Measurements from ENCODE around the gene SIPA1L3.
"Not testable (repeated sequence)": the region's sequence is repeated elsewhere in the genome, so short reads cannot be mapped to it uniquely, and the experiment has no call there.

The SIPA1L3 gene

GRCh38 chr19:38071054-38071453 is 164.0 kb downstream of the SIPA1L3 start:
- H3K27ac ChIP-seq (ENCODE audit: extremely low read depth, low read depth, low read length); H3K4me1 ChIP-seq (ENCODE audit: control insufficient read depth, insufficient read depth, low read length); H3K9me3 ChIP-seq (ENCODE audit: control insufficient read depth, insufficient read depth, low read depth, low read length); POLR2A ChIA-PET; H3K4me3 ChIP-seq (ENCODE audit: low read depth, low read length); H3K36me3 ChIP-seq (ENCODE audit: control insufficient read depth in 2 of 2, insufficient read depth in 1 of 2, low read length in 2 of 2): not testable (repeated sequence)
- CTCF ChIA-PET = interaction anchor here (0.6 kb wide), 1 partner anchor 9 kb away, joined by 3 read pairs; no protein-coding TSS in a partner anchor
- peak; percentile 2 for TF ChIP-seq ZBTB26 (tag by site-specific recombination; optimal IDR thresholded peaks at IDR 0.05)

GRCh38 chr19:38071647-38072046 is 164.6 kb downstream of the SIPA1L3 start:
- H3K27ac ChIP-seq (ENCODE audit: extremely low read depth, low read depth, low read length) = no peak overlapping the region
- H3K4me1 ChIP-seq (ENCODE audit: control insufficient read depth, insufficient read depth, low read length) = no peaks in the 10 kb centered on the region
- CTCF ChIA-PET = interaction anchor here (0.6 kb wide), 1 partner anchor 155 kb away, joined by 4 read pairs; no protein-coding TSS in a partner anchor
- TF ChIP-seq ZNF664 (tag by site-specific recombination; IDR thresholded peaks at IDR 0.05) (peak; percentile 36; the same call in 1 of the 2 replicates), FEZF1 (tag by site-specific recombination; IDR thresholded peaks at IDR 0.05) (no peak), ZBTB26 (tag by site-specific recombination; optimal IDR thresholded peaks at IDR 0.05) (peak; percentile 3), ZNF394 (tag by site-specific recombination; IDR thresholded peaks at IDR 0.05; ENCODE audit: borderline replicate concordance) (no peak), SETDB1 (IDR thresholded peaks at IDR 0.05; ENCODE audit: insufficient read length, low read length) (no peak)
- H3K9me3 ChIP-seq (ENCODE audit: control insufficient read depth, insufficient read depth, low read depth, low read length) = peaks cover 2% of the 10 kb centered on the region
- peaks cover 0 to 6% of the 10 kb centered on the region in 2 experiments; a peak in 1 of 3 replicates for H3K36me3 ChIP-seq (ENCODE audit: control insufficient read depth in 2 of 2, insufficient read depth in 1 of 2, low read length in 2 of 2)
- POLR2A ChIA-PET = no interaction called here
- no peak overlapping the region for H3K4me3 ChIP-seq (ENCODE audit: low read depth, low read length)

- Histone ChIP-seq H3K9me3 (ENCODE audit: control insufficient read depth, insufficient read depth, low read depth, low read length) (peaks cover 5% of the 10 kb centered on the region), H3K4me1 (ENCODE audit: control insufficient read depth, insufficient read depth, low read length) (no peaks in the 10 kb centered on the region), H3K36me3 (ENCODE audit: control insufficient read depth in 2 of 2, insufficient read depth in 1 of 2, low read length in 2 of 2) (peaks cover 0 to 3% of the 10 kb centered on the region in 2 experiments; a peak in 1 of 3 replicates), H3K27ac (ENCODE audit: extremely low read depth, low read depth, low read length) (no peak overlapping the region), H3K4me3 (ENCODE audit: low read depth, low read length) (no peak overlapping the region)
- POLR2A ChIA-PET = no interaction called here
- CTCF ChIA-PET = interaction anchor here (0.9 kb wide), 2 partner anchors 12 to 330 kb away, joined by 3 to 5 read pairs; partner anchors contain the start of gene FAM98C
- TF ChIP-seq ZNF26 (tag by site-specific recombination; IDR thresholded peaks at IDR 0.05) (no peak), ZNF157 (tag by site-specific recombination; IDR thresholded peaks at IDR 0.05) (no peak), KLF17 (tag by site-specific recombination; IDR thresholded peaks at IDR 0.05) (no peak), CTCF (tag by site-specific recombination; IDR thresholded peaks at IDR 0.05) (no peak), MYNN (tag by site-specific recombination; IDR thresholded peaks at IDR 0.05; ENCODE audit: borderline replicate concordance) (no peak), ZNF423 (tag by site-specific recombination; IDR thresholded peaks at IDR 0.05) (no peak), ZNF544 (tag by site-specific recombination; IDR thresholded peaks at IDR 0.05) (no peak), GLI4 (tag by site-specific recombination; IDR thresholded peaks at IDR 0.05) (no peak), ZNF404 (tag by site-specific recombination; IDR thresholded peaks at IDR 0.05) (no peak), ZBTB49 (tag by site-specific recombination; IDR thresholded peaks at IDR 0.05; ENCODE audit: low read depth) (no peak), ZBTB1 (tag by site-specific recombination; IDR thresholded peaks at IDR 0.05) (no peak), ZNF521 (tag by site-specific recombination; IDR thresholded peaks at IDR 0.05) (no peak), ZNF10 (tag by site-specific recombination; IDR thresholded peaks at IDR 0.05) (no peak)
Observed at GRCh38 chr19:38072776-38073750, 166.1 kb downstream of the SIPA1L3 start.
